GM23248 (cell line): ENCODE measurements around the gene TMEM89. TPM values are rescaled to one million over a fixed set of nuclear protein-coding genes. Genes with fewer than 3 reads are reported as not detected.

ENCODE experiments used
- DNase-seq: peaks from one replicate; pipeline ENCODE4 v3.0.0-alpha.2; 2015
- H2AFZ ChIP-seq: fragments of 200-600 bp; sonication (generic); 2 replicates; pipeline ENCODE4 v1.6.1; 2016; ENCODE audit warnings: antibody characterized with exemption
- H3F3A ChIP-seq: fragments of 200-600 bp; sonication (generic); 2 replicates; pipeline ENCODE4 v1.6.1; 2016; ENCODE audit warnings: mild to moderate bottlenecking, antibody characterized with exemption, mixed run types; ENCODE audit not compliant: insufficient read depth
- H3K27ac ChIP-seq: fragments of 200-600 bp; sonication (generic); 2 replicates; pipeline ENCODE4 v1.5.1; 2016; ENCODE audit warnings: mild to moderate bottlenecking
- H3K27me3 ChIP-seq: fragments of 200-600 bp; sonication (generic); replicated peaks from 2 replicates; pipeline ENCODE4 v1.6.1; 2016; ENCODE audit warnings: mild to moderate bottlenecking; ENCODE audit not compliant: insufficient read depth
- H3K36me3 ChIP-seq: fragments of 200-600 bp; sonication (generic); 2 replicates; pipeline ENCODE4 v1.6.1; 2016; ENCODE audit warnings: low read depth, mild to moderate bottlenecking
- H3K4me1 ChIP-seq: fragments of 200-600 bp; sonication (generic); 2 replicates; pipeline ENCODE4 v1.6.1; 2016; ENCODE audit warnings: mild to moderate bottlenecking; ENCODE audit not compliant: insufficient read depth
- H3K4me2 ChIP-seq: fragments of 200-600 bp; sonication (generic); one replicate; pipeline ENCODE4 v1.6.1; 2016; ENCODE audit warnings: mild to moderate bottlenecking; ENCODE audit not compliant: unreplicated experiment
- H3K4me3 ChIP-seq: fragments of 200-600 bp; sonication (generic); 2 replicates; pipeline ENCODE4 v1.5.1; 2016; ENCODE audit warnings: mild to moderate bottlenecking
- H3K79me2 ChIP-seq: fragments of 200-600 bp; sonication (generic); 2 replicates; pipeline ENCODE4 v1.6.1; 2016; ENCODE audit warnings: mild to moderate bottlenecking; ENCODE audit not compliant: insufficient read depth
- H3K9ac ChIP-seq: fragments of 200-600 bp; sonication (generic); 2 replicates; pipeline ENCODE4 v1.6.1; 2016; ENCODE audit warnings: mild to moderate bottlenecking
- H3K9me2 ChIP-seq: fragments of 200-600 bp; sonication (generic); 2 replicates; pipeline ENCODE4 v1.6.1; 2016; ENCODE audit warnings: mixed run types, mild to moderate bottlenecking, moderate library complexity; ENCODE audit not compliant: insufficient read depth
- H3K9me3 ChIP-seq: fragments of 200-600 bp; sonication (generic); one replicate; pipeline ENCODE4 v1.6.1; 2017; ENCODE audit warnings: low read depth
- H4K20me1 ChIP-seq: fragments of 200-600 bp; sonication (generic); 2 replicates; pipeline ENCODE4 v1.6.0; 2016; ENCODE audit not compliant: insufficient read depth
- EZH2 ChIP-seq: fragments of 200-600 bp; sonication (generic); IDR thresholded peaks from 2 replicates; pipeline ENCODE4 v1.6.1; 2018; ENCODE audit warnings: antibody characterized with exemption, mild to moderate bottlenecking; ENCODE audit not compliant: insufficient read depth, poor library complexity, severe bottlenecking
- EZH2phosphoT487 ChIP-seq: fragments of 200-600 bp; sonication (generic); IDR thresholded peaks from 2 replicates; pipeline ENCODE4 v1.6.1; 2018; ENCODE audit warnings: antibody characterized with exemption, moderate library complexity, mild to moderate bottlenecking, low read depth; ENCODE audit not compliant: insufficient read depth
- WGBS, 2 experiments: methylation state at CpG; one replicate each; pipeline ENCODE4 v1.1.6; 2015 to 2017; ENCODE audit warnings: low lambda C conversion rate in 2 of 2, low coverage in 1 of 2; ENCODE audit errors: missing lambda C conversion rate in 2 of 2; 5-methylcytosine and 5-hydroxymethylcytosine counted together
- in situ Hi-C: fragments of 300-500 bp; cut with MboI; formaldehyde crosslinking; loops from 2 replicates; pipeline ENCODE4 v1.15.0; 2020
- polyA plus RNA-seq: library from polyadenylated mRNA; unstranded; fragments of >200 nt; fragmentation: Nextera tagmentation; extraction: Ambion mirVana; gene quantifications from 2 replicates; pipeline ENCODE4 v1.2.1, GENCODE V29; 2016
- total RNA-seq: library from RNA; depleted of rRNA; stranded (reverse); fragments of >200 nt; shearing (Covaris generic); gene quantifications from 2 replicates; pipeline ENCODE4 v1.2.3, GENCODE V29; 2014

TMEM89 gene
- total and polyA plus RNA-seq, 2 experiments from 2014 or later = not detected

GRCh38 chr3:48581621-48582481 is 39.7 kb downstream of the TMEM89 start:
- no peaks in the 10 kb centered on the region for H3K36me3 ChIP-seq
- no peak for TF ChIP-seq EZH2phosphoT487
- no peak for TF ChIP-seq EZH2
- H3K4me2 ChIP-seq = no peak overlapping the region

GRCh38 chr3:48576647-48577046 is 44.9 kb downstream of the TMEM89 start:
- 77 to 79% methylated on average over 4 of the region's 4 CpGs for WGBS, 2 experiments
- in situ Hi-C loops = no loop called here
- no peak overlapping the region for H3K27ac ChIP-seq
- H3K9me2 ChIP-seq = no peaks in the 10 kb centered on the region
- no peak overlapping the region for H3K4me2 ChIP-seq
- no peak overlapping the region for H3K9ac ChIP-seq
- TF ChIP-seq EZH2phosphoT487 (no peak), EZH2 (no peak)
- no peaks in the 10 kb centered on the region for H3K4me1 ChIP-seq
- H3F3A ChIP-seq = no peaks in the 10 kb centered on the region
- H3K27me3 ChIP-seq = no peaks in the 10 kb centered on the region
- no peak overlapping the region for H3K4me3 ChIP-seq
- no peaks in the 10 kb centered on the region for H3K79me2 ChIP-seq
- no peaks in the 10 kb centered on the region for H3K36me3 ChIP-seq
- H4K20me1 ChIP-seq = no peaks in the 10 kb centered on the region
- H2AFZ ChIP-seq = no peak overlapping the region
- H3K9me3 ChIP-seq = no peaks in the 10 kb centered on the region
- DNase-seq = no peak

More at GRCh38 chr3:48581621-48582481, 39.7 kb downstream of the TMEM89 start:
- H3K27ac ChIP-seq = no peak overlapping the region
- DNase-seq = no peak
- H3K27me3 ChIP-seq = no peaks in the 10 kb centered on the region
- WGBS, 2 experiments = 91 to 93% methylated on average over 14 of the region's 14 CpGs
- H4K20me1 ChIP-seq = no peaks in the 10 kb centered on the region
- no peak overlapping the region for H3K9ac ChIP-seq
- H3K9me3 ChIP-seq = no peaks in the 10 kb centered on the region
- no peak overlapping the region for H2AFZ ChIP-seq
- no peaks in the 10 kb centered on the region for H3F3A ChIP-seq
- no peak overlapping the region for H3K4me3 ChIP-seq
- H3K79me2 ChIP-seq = no peaks in the 10 kb centered on the region
- H3K4me1 ChIP-seq = no peaks in the 10 kb centered on the region
- in situ Hi-C loops = no loop called here
- no peaks in the 10 kb centered on the region for H3K9me2 ChIP-seq

GRCh38 chr3:48575366-48575765 is 46.2 kb downstream of the TMEM89 start:
- no peak overlapping the region for H3K27ac ChIP-seq
- no peaks in the 10 kb centered on the region for H3K9me3 ChIP-seq
- no peak overlapping the region for H3K4me2 ChIP-seq
- H4K20me1 ChIP-seq = no peaks in the 10 kb centered on the region
- H3K9ac ChIP-seq = no peak overlapping the region
- in situ Hi-C loops = no loop called here
- no peak for DNase-seq
- no peaks in the 10 kb centered on the region for H3K9me2 ChIP-seq
- no peaks in the 10 kb centered on the region for H3K4me1 ChIP-seq
- 86 to 87% methylated on average over 9 to 16 of the region's 17 CpGs for WGBS, 2 experiments
- H2AFZ ChIP-seq = no peak overlapping the region
- H3K4me3 ChIP-seq = no peak overlapping the region
- no peaks in the 10 kb centered on the region for H3F3A ChIP-seq
- no peaks in the 10 kb centered on the region for H3K36me3 ChIP-seq
- TF ChIP-seq EZH2phosphoT487 = no peak
- no peak for TF ChIP-seq EZH2
- no peaks in the 10 kb centered on the region for H3K27me3 ChIP-seq
- H3K79me2 ChIP-seq = no peaks in the 10 kb centered on the region

- H3K36me3 ChIP-seq = no peaks in the 10 kb centered on the region
Observed at GRCh38 chr3:48573973-48574585, 47.5 kb downstream of the TMEM89 start.

More at GRCh38 chr3:48573973-48574585, 47.5 kb downstream of the TMEM89 start:
- Histone ChIP-seq H3K27ac (no peak overlapping the region), H3K4me2 (no peak overlapping the region), H3K9ac (no peak overlapping the region), H4K20me1 (no peaks in the 10 kb centered on the region), H3K4me3 (no peak overlapping the region), H3K79me2 (no peaks in the 10 kb centered on the region), H3K4me1 (no peaks in the 10 kb centered on the region), H3F3A (no peaks in the 10 kb centered on the region), H3K9me2 (no peaks in the 10 kb centered on the region), H3K9me3 (no peaks in the 10 kb centered on the region), H2AFZ (no peak overlapping the region), H3K27me3 (no peaks in the 10 kb centered on the region)
- no peak for DNase-seq
- in situ Hi-C loops = no loop called here
- WGBS, 2 experiments = 93% methylated on average over 10 of the region's 10 CpGs
- TF ChIP-seq EZH2 = no peak
- no peak for TF ChIP-seq EZH2phosphoT487
